KMS-11 (cell line): ENCODE results near the gene ACAP3.

Experiments
- H2AFZ ChIP-seq: fragments of 200-600 bp; sonication (generic); 2 replicates; pipeline ENCODE4 v1.6.1; 2016; ENCODE audit warnings: antibody characterized with exemption, mixed run types, low read depth
- H3K27ac ChIP-seq: fragments of 200-600 bp; sonication (generic); 2 replicates; pipeline ENCODE4 v1.6.1; 2016; ENCODE audit warnings: mild to moderate bottlenecking, mixed run types
- H3K27me3 ChIP-seq: fragments of 200-600 bp; sonication (generic); 2 replicates; pipeline ENCODE4 v1.6.1; 2017; ENCODE audit warnings: mild to moderate bottlenecking, low read depth, mixed run types, moderate library complexity; ENCODE audit not compliant: insufficient read depth
- H3K36me3 ChIP-seq: fragments of 200-600 bp; sonication (generic); 2 replicates; pipeline ENCODE4 v1.6.1; 2017; ENCODE audit warnings: mild to moderate bottlenecking, mixed run types; ENCODE audit not compliant: insufficient read depth
- H3K4me1 ChIP-seq: fragments of 200-600 bp; sonication (generic); 2 replicates; pipeline ENCODE4 v1.6.1; 2016; ENCODE audit warnings: mild to moderate bottlenecking, low read depth, mixed run types; ENCODE audit not compliant: poor library complexity, severe bottlenecking
- H3K4me2 ChIP-seq: fragments of 200-600 bp; sonication (generic); 2 replicates; pipeline ENCODE4 v1.7.0; 2016; ENCODE audit warnings: mild to moderate bottlenecking, mixed run types
- H3K4me3 ChIP-seq: fragments of 200-600 bp; sonication (generic); IDR thresholded peaks from 2 replicates; pipeline ENCODE4 v1.6.1; 2017; ENCODE audit warnings: low read depth, low read length, mixed read lengths; ENCODE audit not compliant: insufficient read depth
- H3K79me2 ChIP-seq: fragments of 200-600 bp; sonication (generic); 2 replicates; pipeline ENCODE4 v1.6.1; 2016; ENCODE audit warnings: low read depth, mixed run types; ENCODE audit not compliant: insufficient read depth
- H3K9ac ChIP-seq: fragments of 200-600 bp; sonication (generic); 2 replicates; pipeline ENCODE4 v1.6.1; 2016; ENCODE audit warnings: mild to moderate bottlenecking, mixed run types
- H4K20me1 ChIP-seq: fragments of 200-600 bp; sonication (generic); 2 replicates; pipeline ENCODE4 v1.6.1; 2016; ENCODE audit warnings: mild to moderate bottlenecking, mixed run types; ENCODE audit not compliant: insufficient read depth
- TF ChIP-seq, protein P1 (sequence below): fragments of 200-600 bp; sonication (generic); conservative IDR thresholded peaks from 2 replicates; pipeline ENCODE4 v1.6.1; 2017; ENCODE audit warnings: low read depth, mild to moderate bottlenecking, antibody characterized with exemption, low read length, moderate library complexity, mixed read lengths

The ACAP3 gene

DNA sequence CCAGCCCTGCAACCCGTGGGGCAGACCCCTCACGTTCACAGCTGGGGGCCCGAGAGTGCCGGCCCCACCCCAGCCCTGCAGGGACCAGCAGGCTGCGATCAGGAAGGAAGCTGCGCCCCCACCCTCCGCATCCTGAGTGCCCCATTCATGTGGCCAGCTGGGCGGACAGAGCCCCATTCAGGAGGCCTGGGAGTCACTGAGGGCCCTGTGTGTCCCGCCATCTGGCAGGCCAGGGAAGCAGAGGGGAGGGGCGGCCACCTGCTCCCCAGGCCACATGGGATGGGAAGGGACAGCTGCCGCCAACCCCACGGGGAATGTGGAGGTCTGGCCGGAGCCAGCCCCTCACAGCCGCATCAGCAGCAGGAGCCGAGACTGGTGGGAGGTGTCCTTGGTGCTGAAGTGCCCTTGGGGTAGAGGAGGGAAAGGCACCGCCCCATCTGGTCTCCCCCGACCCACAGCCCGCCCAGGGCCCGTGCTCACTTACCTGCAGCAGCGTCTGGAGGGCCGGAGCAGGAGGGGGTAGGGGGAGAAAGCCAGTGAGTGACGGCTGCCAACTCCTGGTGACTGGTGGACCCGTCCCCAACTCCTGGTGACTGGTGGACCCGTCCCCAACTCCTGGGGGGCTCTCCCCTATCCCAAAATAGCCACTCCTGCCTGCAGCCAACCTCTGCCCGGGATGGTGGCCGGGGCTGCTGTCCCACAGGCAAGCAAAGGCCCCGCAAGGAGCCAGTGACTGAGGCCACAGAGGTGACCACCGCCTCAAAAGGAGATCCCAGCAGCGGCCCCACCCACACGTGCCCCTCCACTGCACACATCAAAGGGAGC lies 8.7 kb downstream of the ACAP3 start:
- Histone ChIP-seq H4K20me1 (no peaks in the 10 kb centered on the region; the same call in 1 of the 2 replicates), H3K27ac (no peak overlapping the region), H3K4me2 (no peak overlapping the region)

DNA sequence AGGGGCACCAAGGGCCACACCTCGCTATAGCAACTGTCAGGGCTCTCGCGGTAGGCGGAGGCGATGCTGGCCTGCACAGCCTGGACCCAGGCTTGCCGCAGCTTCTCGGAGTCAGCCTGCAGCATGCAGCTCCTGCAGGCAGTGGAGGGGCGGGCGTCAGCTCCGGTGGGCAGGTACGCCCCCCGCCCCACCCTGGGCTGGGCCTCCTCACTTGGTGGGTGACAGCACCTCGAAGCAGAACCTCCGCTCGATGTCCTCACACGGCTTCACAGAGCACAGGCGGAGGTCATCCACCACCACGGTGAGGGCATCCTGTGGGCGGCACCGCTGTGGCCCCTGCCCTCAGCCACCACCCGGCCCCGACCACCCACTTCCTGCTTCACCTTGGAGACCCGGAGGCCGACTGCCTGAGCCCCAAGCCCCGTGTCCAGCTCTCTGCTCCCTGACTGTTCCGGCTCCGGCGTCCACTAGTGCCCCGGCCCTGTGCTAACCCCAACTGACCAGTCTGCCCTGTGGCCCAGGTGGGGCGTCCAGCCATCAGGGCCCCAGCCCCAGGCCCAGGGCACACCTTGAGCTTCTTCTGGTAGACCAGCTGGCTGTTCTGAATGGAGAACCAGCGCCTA lies 9.8 kb downstream of the ACAP3 start:
- no peak overlapping the region for H3K27ac ChIP-seq
- H2AFZ ChIP-seq = no peak overlapping the region
- H3K27me3 ChIP-seq = no peaks in the 10 kb centered on the region
- H3K36me3 ChIP-seq = no peaks in the 10 kb centered on the region
- no peaks in the 10 kb centered on the region for H3K79me2 ChIP-seq
- H3K9ac ChIP-seq = no peak overlapping the region
- H4K20me1 ChIP-seq = no peaks in the 10 kb centered on the region; the same call in 1 of the 2 replicates
- no peaks in the 10 kb centered on the region for H3K4me1 ChIP-seq
- no peak overlapping the region for H3K4me2 ChIP-seq
- H3K4me3 ChIP-seq = no peak overlapping the region
- TF ChIP-seq, protein P1, sequence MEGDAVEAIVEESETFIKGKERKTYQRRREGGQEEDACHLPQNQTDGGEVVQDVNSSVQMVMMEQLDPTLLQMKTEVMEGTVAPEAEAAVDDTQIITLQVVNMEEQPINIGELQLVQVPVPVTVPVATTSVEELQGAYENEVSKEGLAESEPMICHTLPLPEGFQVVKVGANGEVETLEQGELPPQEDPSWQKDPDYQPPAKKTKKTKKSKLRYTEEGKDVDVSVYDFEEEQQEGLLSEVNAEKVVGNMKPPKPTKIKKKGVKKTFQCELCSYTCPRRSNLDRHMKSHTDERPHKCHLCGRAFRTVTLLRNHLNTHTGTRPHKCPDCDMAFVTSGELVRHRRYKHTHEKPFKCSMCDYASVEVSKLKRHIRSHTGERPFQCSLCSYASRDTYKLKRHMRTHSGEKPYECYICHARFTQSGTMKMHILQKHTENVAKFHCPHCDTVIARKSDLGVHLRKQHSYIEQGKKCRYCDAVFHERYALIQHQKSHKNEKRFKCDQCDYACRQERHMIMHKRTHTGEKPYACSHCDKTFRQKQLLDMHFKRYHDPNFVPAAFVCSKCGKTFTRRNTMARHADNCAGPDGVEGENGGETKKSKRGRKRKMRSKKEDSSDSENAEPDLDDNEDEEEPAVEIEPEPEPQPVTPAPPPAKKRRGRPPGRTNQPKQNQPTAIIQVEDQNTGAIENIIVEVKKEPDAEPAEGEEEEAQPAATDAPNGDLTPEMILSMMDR = no peak

More for the DNA sequence above, 8.7 kb downstream of the ACAP3 start:
- Histone ChIP-seq H2AFZ (no peak overlapping the region), H3K79me2 (no peaks in the 10 kb centered on the region), H3K27me3 (no peaks in the 10 kb centered on the region), H3K36me3 (no peaks in the 10 kb centered on the region), H3K9ac (no peak overlapping the region), H3K4me3 (no peak overlapping the region), H3K4me1 (no peaks in the 10 kb centered on the region)
- TF ChIP-seq, protein P1 = no peak

DNA sequence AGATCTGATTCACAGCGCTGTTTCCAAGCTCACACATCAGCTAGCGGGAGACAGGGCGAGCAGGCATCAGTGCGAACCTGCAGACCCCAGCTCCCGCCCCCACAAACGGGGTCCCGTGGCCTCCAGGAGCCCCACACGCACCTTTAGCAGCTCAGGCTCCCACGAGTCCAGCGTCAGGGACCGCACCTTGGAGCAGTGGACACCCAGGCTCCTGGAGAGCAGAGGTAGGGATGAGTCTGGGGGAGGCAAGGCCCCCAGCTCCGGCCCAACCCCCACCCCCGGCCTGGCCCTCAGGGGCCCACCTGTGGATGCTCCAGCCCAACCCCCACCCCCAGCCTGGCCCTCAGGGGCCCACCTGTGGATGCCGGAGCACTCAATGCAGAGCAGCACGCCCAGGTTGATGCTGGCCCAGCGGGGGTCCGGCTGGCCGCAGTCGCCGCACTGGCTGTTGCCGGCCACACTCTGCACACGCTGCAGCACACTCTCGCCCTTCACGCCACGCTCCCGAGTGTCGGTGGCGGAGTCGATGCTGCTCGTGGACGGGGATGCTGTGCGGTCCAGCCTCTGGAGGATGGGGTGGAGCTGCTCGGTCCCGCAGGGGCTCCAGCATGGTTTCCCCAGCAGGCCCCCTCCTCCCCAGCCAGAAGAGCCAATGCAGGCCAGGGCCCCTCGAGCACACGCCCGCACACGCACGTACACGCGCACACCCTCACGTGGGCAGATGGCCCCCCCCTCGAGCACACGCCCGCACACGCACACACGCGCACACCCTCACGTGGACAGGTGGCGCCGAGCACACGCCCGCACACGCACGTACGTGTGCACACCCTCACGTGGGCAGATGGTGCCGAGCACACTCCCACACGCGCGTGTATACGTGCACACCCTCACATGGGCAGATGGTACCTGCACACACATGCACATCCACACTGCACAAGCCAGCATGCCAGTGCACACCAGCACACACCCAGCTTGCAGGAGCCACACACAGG lies 11.4 kb downstream of the ACAP3 start:
- Histone ChIP-seq H3K36me3 (no peaks in the 10 kb centered on the region), H2AFZ (no peak overlapping the region), H3K27me3 (peaks cover under 1% of the 10 kb centered on the region; the same call in 1 of the 2 replicates), H3K4me1 (peaks cover 9% of the 10 kb centered on the region), H3K9ac (no peak overlapping the region), H3K79me2 (no peaks in the 10 kb centered on the region), H3K4me2 (no peak overlapping the region), H3K27ac (no peak overlapping the region), H4K20me1 (no peaks in the 10 kb centered on the region; the same call in 1 of the 2 replicates), H3K4me3 (no peak overlapping the region)
- TF ChIP-seq, protein P1 = no peak
